NCI-H1105 (cell line): ENCODE data around the gene SARM1.

Source experiments
- DNase-seq: peaks from one replicate; lab custom pipeline; 2025; lab: John Stamatoyannopoulos, UW

The SARM1 gene

GRCh38 chr17:28395968-28396367 lies 24.5 kb downstream of the SARM1 start:
- DNase-seq, result no peak

GRCh38 chr17:28396635-28397239 lies 25.2 kb downstream of the SARM1 start:
- DNase-seq, result no peak

- DNase-seq, result no peak
Measured at GRCh38 chr17:28397275-28397674, 25.8 kb downstream of the SARM1 start.

GRCh38 chr17:28397687-28398279 lies 26.3 kb downstream of the SARM1 start:
- no peak for DNase-seq

GRCh38 chr17:28398280-28398981 lies 26.9 kb downstream of the SARM1 start:
- DNase-seq, result no peak

- DNase-seq, result no peak
Measured at GRCh38 chr17:28399808-28400207, 28.3 kb downstream of the SARM1 start.

GRCh38 chr17:28402224-28402630 lies 30.7 kb downstream of the SARM1 start:
- DNase-seq, result no peak

- no peak for DNase-seq
Measured at GRCh38 chr17:28402844-28403243, 31.4 kb downstream of the SARM1 start.

GRCh38 chr17:28404007-28404406 lies 32.5 kb downstream of the SARM1 start:
- DNase-seq, result no peak

- DNase-seq, result no peak
Measured at GRCh38 chr17:28404461-28404811, 32.9 kb downstream of the SARM1 start.

- DNase-seq, result no peak
Measured at GRCh38 chr17:28404812-28405570, 33.5 kb downstream of the SARM1 start.

GRCh38 chr17:28405632-28406472 lies 34.4 kb downstream of the SARM1 start, which contains the start of gene SLC46A1:
SLC46A1 (minus strand) TSS chr17:28406212; CDS start chr17:28406114, 98 bp downstream.
- DNase-seq, result peak; percentile 33

GRCh38 chr17:28406473-28406814 lies 35.0 kb downstream of the SARM1 start:
- DNase-seq, result no peak

GRCh38 chr17:28407130-28407973 lies 35.9 kb downstream of the SARM1 start:
- DNase-seq, result peak; percentile 83

- DNase-seq, result no peak
Measured at GRCh38 chr17:28407974-28408306, 36.4 kb downstream of the SARM1 start.

GRCh38 chr17:28412099-28412498 lies 40.6 kb downstream of the SARM1 start:
- DNase-seq, result no peak

- no peak for DNase-seq
Measured at GRCh38 chr17:28413804-28414203, 42.3 kb downstream of the SARM1 start.

GRCh38 chr17:28415886-28416285 lies 44.4 kb downstream of the SARM1 start:
- DNase-seq, result no peak

- DNase-seq, result peak; percentile 57
Measured at GRCh38 chr17:28416703-28417311, 45.3 kb downstream of the SARM1 start.

- peak; percentile 16 for DNase-seq
Measured at GRCh38 chr17:28421787-28422305, 50.4 kb downstream of the SARM1 start.
